ENCODE results near the gene TRNT1.

Gene TRNT1

DNA sequence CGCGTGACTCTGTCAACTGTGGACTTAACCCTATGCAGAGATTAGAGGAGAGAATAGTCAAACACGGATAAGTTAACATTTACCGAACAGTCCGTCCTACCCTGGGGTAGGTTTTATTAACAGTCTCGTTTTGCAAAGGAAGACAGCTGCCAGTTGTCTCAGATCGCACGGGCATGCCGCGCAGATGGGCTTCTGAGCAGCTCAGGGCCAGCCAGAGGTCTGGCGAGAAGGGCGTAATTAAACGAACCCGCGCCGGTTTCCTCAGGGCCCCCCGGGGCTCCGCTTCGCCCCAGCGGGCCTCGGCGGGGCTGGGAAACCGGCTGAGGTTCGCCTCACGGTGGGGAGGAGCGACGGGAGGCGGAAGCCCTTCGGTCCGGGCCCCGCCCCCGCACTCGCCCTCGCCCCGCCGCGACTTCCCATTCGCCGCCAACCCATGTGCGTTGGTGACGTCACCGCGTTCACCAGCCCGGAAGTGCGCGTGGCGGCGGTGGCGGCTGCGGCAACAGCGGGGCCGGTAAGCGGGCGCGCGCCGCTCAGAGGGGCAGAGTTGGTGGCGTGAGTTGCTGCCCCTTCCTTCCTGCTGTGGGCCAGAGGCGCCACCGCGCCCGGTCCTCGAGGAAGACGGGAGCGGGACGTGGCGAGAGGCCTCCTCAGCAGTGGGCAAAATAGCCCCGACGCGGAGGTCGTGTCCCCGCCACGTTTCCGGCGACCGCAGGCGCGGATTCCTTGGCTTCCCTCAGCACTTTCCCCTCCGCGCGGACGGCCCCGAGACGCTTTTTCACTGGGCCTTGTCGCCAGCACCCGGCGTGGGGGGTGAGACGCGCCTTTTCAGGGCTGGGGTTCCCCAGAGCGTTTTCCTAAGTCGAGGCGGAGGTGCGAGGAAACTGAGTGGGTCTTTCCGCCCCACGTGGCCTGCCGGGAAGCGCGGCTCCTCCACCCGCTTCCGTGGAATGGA lies at the start of gene TRNT1:
Gene TRNT1 (plus strand): TSS at position 464 of the 955 bp plus-strand sequence. CDS start 2,101 bp downstream, outside the sequence.
- peak; percentile 75 to 85 for DNase-seq

DNA sequence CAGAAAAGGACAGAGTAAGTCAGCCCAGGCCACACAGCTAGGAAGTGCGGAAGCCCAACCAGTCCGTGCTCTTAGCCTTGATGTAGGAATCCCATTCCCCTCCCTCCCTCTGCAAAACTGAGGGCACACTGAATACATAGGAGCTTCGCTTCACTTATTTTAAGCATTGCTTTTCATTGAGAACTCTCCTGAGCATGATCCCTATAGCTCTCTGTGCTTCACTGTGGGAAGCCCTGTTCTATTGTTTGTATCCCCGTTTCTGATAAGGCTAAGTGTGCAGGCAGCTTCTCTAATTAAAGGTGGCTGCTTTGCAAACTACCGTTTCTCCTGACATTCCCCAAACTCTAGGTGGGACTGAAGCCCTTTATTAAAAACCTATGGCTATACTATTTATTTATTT lies 46.4 kb upstream of the TRNT1 start:
- DNase-seq, result no peak

DNA sequence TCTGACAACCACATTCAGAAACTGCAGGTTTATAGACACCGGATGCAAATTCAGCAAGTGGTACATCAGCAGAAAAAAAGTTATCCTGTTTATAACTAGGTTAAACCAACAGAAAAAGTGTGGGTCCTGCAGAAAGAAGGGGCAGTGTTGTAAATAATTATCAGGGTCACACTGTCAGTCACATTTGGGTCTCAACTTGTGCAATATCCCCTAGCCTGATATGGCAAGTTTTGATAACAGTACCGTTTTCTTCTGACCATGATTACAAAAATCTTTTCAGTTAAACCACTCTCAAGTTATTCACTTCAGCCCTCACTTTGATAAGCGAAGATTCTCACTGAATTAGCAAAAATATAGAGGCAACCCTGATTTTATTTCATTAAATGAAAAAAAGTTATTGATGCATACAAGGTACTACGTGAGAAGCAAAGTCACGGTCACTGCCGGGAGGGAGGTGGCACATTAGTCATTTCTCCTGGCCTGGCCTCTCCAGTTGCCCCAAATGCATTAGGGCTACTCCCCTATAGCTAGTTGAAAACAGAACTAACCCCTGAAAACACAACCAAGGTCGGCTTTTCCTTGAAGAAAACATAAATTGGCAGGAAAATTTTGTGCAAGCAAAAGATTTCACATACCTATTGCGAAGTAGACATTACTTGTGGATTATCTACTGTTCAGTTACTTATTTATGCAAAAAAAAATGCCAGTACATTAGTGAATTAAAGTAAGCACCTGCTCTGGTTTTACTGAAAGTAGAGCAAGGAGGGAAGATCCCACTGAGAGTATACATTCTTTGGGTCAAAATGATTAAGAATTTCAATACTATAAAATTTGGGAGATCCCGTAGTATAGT lies 45.1 kb upstream of the TRNT1 start:
- no peak for DNase-seq

DNA sequence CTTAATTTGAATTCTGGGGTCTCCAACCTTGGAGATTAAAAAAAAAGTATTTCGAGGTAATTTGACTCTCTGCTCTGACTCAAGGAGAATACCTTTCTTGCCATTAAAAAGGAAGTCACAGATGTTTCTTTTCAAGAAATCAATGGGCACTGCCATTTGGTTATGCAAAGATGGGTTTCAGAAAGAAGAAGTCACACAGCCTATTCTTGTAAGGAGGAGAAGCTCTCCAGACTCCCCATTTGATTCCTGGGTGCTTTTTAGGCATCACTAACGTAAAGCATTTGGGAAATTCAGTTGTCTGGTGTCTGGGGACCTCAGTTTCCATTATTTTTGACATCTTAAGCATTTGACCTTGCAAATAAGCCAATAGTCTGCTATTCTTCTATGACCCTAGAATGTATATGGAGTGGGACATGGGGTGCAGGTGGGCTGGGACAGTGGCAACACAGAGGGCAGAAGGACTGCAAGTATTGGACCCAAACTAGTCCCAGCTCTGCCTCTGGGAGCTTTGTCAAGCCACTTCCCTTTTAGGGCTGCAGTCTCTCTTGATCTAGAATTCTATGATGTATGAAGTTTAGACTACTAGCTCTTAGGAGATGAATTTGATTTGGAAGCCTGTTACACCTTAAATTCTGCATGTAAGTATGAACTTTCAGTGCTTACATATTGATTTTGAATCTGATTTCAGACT lies 44.4 kb upstream of the TRNT1 start:
- no peak for DNase-seq

- DNase-seq, result no peak
These were observed 41.9 kb upstream of the TRNT1 start for GRCh38 chr3:3084890-3085289.

DNA sequence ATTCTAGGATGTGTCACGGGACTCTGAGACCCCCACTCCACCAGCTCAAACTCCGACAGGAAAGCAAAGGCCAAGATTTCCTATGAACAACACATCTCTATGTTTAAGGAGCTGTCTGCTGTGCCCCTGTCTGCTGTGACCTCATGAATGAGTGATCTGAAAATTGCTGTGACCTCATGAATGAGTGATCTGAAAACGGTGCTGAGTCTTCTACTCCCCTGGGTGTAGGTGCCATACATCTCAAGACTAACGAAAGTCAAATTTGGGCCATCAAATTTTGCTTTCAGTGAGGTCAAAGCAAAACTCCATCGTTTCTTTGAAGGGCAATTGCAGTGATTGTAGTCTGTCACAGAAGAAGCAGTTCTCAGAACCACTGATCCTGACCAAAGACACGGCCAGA lies 41.0 kb upstream of the TRNT1 start:
- no peak for DNase-seq

DNA sequence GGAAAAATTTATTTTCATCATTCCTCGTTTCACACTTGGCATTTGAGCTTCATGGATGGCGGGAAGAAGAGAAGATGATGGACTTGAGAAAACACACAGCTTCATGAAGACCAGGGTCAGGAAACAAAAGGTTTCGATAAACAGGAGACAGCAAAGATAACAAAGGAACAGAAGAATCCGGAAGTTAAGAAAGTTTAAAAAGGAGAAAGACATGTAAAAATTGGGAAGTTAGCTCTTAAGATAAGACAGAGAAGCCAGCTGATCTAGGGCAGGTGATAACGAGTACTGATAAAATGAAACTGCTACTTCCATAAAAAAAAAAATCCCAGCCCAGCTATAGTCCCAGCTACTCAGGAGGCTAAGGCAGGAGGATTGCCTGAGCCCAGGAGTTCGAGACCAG lies 40.5 kb upstream of the TRNT1 start:
- DNase-seq, result no peak

DNA sequence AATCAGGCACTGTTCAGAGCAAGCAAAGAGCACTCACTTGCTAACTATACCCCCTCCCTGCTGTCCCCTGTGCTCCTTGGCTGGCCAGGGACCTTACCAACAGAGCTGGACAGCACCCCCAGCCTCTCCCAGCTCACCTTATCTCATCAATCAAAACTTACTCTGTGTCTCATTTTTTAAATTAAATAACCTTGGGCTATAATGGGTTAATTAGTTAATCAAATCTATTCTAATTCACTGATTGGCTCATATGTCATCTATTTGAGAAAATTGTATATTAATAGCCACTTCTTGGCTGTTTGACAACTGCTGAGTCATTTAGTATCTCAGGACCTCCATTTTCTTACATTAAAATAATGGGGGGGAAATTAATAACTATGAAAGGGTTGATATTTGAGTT lies 39.5 kb upstream of the TRNT1 start:
- no peak for DNase-seq

DNA sequence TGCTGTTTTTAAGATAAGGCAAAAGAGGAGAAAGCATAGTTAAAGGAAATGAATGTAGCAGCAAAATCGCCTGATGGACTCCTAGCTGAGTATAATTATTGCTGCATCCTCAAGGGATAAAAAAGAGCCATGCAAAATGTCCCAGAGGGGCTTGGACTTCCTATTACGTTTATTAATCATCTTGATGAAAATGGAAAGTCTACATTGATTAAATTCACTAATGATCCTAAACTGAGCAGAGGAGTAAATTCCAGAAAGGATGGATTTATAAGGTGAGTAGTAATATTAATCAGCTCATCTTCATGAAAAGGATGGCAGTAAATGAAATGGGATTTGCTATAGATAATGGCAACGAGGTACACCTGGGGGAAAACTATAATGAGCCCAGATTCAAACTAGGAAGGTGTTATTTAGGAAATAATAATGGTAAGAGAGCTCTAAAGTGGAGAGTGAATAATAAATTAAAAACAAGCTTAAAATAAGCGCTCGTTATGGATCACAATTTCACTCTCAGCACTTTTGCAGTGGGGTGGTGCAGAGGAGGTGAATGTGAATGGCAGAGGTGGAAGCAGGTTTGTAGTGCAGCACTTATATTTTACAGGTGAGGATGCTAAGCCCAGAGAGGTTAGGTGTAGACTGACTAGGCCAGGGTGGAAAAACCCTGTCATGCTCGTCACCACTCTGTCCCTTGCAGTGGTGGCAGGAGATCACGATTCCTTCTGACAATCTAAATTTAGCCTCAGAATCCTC lies 38.8 kb upstream of the TRNT1 start:
- no peak for DNase-seq

GRCh38 chr3:3089017-3089416 lies 37.7 kb upstream of the TRNT1 start:
- DNase-seq, result no peak

DNA sequence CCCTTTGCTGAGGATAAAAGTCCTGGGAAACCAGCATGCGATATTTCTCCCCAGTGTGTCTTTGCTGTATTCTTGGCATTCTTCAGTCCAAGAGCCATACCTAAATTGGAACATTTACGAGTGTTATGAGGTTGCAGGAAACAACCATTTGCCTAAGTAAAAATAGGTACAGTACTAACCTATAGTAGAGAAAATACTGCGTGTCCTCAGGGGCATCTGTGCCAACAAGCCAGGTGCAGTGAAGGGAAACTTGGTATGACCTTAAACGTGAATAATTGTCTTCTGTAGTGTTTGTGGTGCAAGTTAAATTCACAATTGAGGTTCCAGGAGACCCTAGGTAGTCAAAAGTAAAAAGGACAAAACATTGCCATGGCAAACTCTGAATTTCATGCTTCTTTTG lies 28.8 kb upstream of the TRNT1 start:
- DNase-seq, result no peak

DNA sequence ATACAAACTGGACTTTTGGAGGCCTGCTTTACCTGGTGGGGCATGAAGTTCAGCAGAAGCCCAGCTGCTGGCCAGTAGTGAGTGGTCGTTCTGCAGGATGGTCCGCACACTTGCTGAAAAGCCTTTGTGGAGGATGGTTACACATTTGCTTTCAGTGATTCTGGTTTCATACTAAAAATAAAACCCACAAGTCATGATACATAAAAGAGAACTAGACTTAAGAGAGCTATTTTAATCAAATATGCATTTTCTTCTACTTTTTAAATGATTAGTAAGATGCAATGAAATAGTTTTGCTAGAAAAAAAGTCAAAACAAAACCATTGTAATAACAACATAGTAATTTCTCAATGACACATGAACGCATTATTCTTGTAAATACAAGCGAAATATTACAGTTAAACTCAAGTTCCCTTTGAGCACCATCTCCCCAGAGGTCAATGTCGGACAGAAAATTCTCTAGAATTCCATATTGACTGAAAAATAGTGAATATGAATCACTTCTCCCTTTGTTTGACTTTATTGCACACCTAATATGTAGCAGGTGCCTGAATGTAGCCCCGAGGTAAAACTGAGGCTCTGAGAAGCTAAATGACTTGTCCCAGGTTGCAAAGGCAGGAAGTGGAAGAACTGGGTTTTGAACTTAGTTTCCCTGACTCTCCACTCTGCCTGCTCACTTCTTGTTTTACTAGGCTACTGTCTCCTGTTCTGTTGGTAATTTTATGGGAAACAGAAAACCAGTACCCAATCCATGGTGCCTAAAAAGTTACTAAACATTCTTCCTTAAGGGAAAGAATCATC lies 24.9 kb upstream of the TRNT1 start:
- DNase-seq, result no peak

GRCh38 chr3:3102751-3103150 lies 24.0 kb upstream of the TRNT1 start:
- no peak for DNase-seq

GRCh38 chr3:3105246-3105645 lies 21.5 kb upstream of the TRNT1 start:
- DNase-seq, result no peak

GRCh38 chr3:3105815-3106214 lies 20.9 kb upstream of the TRNT1 start:
- no peak for DNase-seq

DNA sequence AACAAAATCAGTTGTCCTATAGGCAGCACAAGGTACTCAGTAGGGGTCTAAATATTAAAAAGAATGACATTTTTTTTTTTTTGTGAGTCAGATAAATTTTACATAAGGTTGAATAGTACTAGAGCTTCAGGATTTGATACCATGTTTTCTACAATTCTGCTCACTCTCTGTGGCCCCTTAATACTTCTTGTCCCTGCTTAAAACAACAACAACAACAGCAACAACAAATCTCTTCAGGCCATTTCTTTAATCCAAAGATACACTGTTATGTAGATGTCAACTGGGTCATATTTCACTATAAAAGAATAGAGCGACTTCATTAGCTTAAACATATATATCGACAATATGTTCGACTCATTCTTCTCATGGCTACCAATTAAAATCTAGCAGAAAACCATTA lies 19.6 kb upstream of the TRNT1 start:
- DNase-seq, result no peak

- DNase-seq, result no peak
These were observed 18.9 kb upstream of the TRNT1 start for GRCh38 chr3:3107858-3108257.

GRCh38 chr3:3109407-3110298 lies 17.1 kb upstream of the TRNT1 start:
- DNase-seq, result no peak

- no peak for DNase-seq
These were observed 16.5 kb upstream of the TRNT1 start, which contains the start of gene IL5RA for GRCh38 chr3:3110299-3110630. Gene IL5RA, minus strand, starts transcription at chr3:3110374. Its CDS starts 5,390 bp downstream, at chr3:3104984.

GRCh38 chr3:3110749-3111361 lies 15.9 kb upstream of the TRNT1 start:
- DNase-seq, result no peak

Measured in NCI-H1930 (cell line).